DMS79 treated with DMSO at 0.1 percent for 48 hours (cell line): Measurements from ENCODE around the gene LIFR.
A peak's percentile ranks its signal among the peaks of the same experiment; 100 is the strongest.
"Not testable (repeated sequence)": the region's sequence is repeated elsewhere in the genome, so short reads cannot be mapped to it uniquely, and the experiment has no call there.

Experiments
- DNase-seq: peaks from one replicate; lab custom pipeline; 2025; lab: John Stamatoyannopoulos, UW

The LIFR gene

GRCh38 chr5:38547257-38547656 is 9.2 kb downstream of the LIFR start:
- DNase-seq = no peak

GRCh38 chr5:38546691-38547146 is 9.7 kb downstream of the LIFR start:
- no peak for DNase-seq

- DNase-seq = peak; percentile 84
Observed at GRCh38 chr5:38543886-38544285, 12.6 kb downstream of the LIFR start.

GRCh38 chr5:38543074-38543473 is 13.4 kb downstream of the LIFR start:
- peak; percentile 44 for DNase-seq

GRCh38 chr5:38541174-38541725 is 15.2 kb downstream of the LIFR start:
- peak; percentile 56 for DNase-seq

- peak; percentile 96 for DNase-seq
Observed at GRCh38 chr5:38540314-38540713, 16.1 kb downstream of the LIFR start.

- no peak for DNase-seq
Observed at GRCh38 chr5:38538161-38538560, 18.3 kb downstream of the LIFR start.

GRCh38 chr5:38537505-38537904 is 18.9 kb downstream of the LIFR start:
- DNase-seq = no peak

GRCh38 chr5:38536968-38537367 is 19.5 kb downstream of the LIFR start:
- DNase-seq = peak; percentile 54

GRCh38 chr5:38535845-38536244 is 20.6 kb downstream of the LIFR start:
- DNase-seq = no peak

- DNase-seq = peak; percentile 11
Observed at GRCh38 chr5:38535248-38535750, 21.1 kb downstream of the LIFR start.

GRCh38 chr5:38534156-38534453 is 22.3 kb downstream of the LIFR start:
- peak; percentile 57 for DNase-seq

GRCh38 chr5:38533286-38534155 is 22.9 kb downstream of the LIFR start:
- peak; percentile 34 for DNase-seq

GRCh38 chr5:38532165-38532669 is 24.2 kb downstream of the LIFR start:
- DNase-seq = peak; percentile 85

- DNase-seq = peak; percentile 27
Observed at GRCh38 chr5:38531518-38531917, 24.9 kb downstream of the LIFR start.

GRCh38 chr5:38529955-38530646 is 26.3 kb downstream of the LIFR start:
- no peak for DNase-seq

- no peak for DNase-seq
Observed at GRCh38 chr5:38528162-38528703, 28.2 kb downstream of the LIFR start.

GRCh38 chr5:38527475-38527874 is 29.0 kb downstream of the LIFR start:
- no peak for DNase-seq

- DNase-seq = no peak
Observed at GRCh38 chr5:38524022-38524421, 32.4 kb downstream of the LIFR start.

- DNase-seq = no peak
Observed at GRCh38 chr5:38519476-38519875, 37.0 kb downstream of the LIFR start.

- no peak for DNase-seq
Observed at GRCh38 chr5:38518341-38518740, 38.1 kb downstream of the LIFR start.

- not testable (repeated sequence) for DNase-seq
Observed at GRCh38 chr5:38516649-38517048, 39.8 kb downstream of the LIFR start.
